ENCODE results near the gene TSPAN4. TPM values are rescaled to one million over a fixed set of nuclear protein-coding genes. Genes with fewer than 3 reads are reported as not detected.

The TSPAN4 gene
- total and polyA plus RNA-seq, 10 of the 15 experiments (the other 5 are each of a cell fraction or from before 2014, with no cell fraction given), result 0.37 to 14.0 (median 8.5) TPM; not detected in 1

GRCh38 chr11:909406-909805, 66.8 kb downstream of the TSPAN4 start (continued):
- TF ChIP-seq REST (IDR thresholded peaks at IDR 0.05; ENCODE audit: low read depth, low read length) (no peak), ZNF207 (IDR thresholded peaks at IDR 0.05; ENCODE audit: borderline replicate concordance) (no peak), ZNF274 (IDR thresholded peaks at IDR 0.05; ENCODE audit: insufficient read depth, insufficient read length) (no peak), GABPA (IDR thresholded peaks at IDR 0.05; ENCODE audit: low read depth) (no peak), RCOR1 (conservative IDR thresholded peaks at IDR 0.05; ENCODE audit: low read depth, low read length) (no peak)

DNA sequence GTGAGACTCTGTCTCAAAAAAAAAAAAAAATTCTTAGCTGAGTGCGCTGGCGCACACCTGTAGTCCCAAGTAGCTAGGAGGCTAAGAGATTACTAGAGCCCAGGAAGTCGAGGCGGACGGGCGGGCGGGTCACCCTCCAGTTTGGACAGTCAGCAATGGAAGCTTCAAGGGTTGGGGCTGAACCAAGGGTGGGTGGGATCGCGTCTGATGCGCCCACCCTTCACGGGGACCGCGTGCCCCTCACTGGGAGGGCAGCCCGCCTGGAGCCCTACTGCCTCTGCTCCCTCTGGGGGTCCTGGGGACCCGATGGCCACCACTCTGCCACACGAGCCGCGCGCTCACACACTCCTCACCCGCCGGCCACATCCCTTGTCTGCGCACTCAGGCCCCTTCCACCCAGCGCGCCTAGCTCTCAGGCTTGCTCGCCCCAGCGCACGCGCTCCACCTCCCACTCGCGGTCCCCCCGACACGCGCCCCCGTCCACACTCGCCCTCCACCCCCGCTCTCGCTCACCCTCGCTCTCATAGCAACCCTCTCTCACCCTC, 67.5 kb downstream of the TSPAN4 start:
- no peak for FAIRE-seq
- TF ChIP-seq CHD2 (IDR thresholded peaks at IDR 0.05; ENCODE audit: borderline replicate concordance, low read depth, low read length) (no peak), NBN (IDR thresholded peaks at IDR 0.05) (0 out of 2 replicates have a peak, but pooled peaks have one; percentile 38), HDGF (IDR thresholded peaks at IDR 0.05) (peak; percentile 79), ATF7 (IDR thresholded peaks at IDR 0.05; ENCODE audit: low read depth) (0 out of 2 replicates have a peak, but pooled peaks have one; percentile 10), RAD21 (IDR thresholded peaks at IDR 0.05; ENCODE audit: insufficient read depth, low read depth, low read length) (no peak), BACH1 (IDR thresholded peaks at IDR 0.05; ENCODE audit: borderline replicate concordance) (no peak), EGR1 (IDR thresholded peaks at IDR 0.05; ENCODE audit: borderline replicate concordance in 1 of 2, low read depth in 2 of 2, low read length in 2 of 2) (peak in 1 of 2 experiments; percentile 95; a peak in 2 of 3 replicates), MYC (IDR thresholded peaks at IDR 0.05; ENCODE audit: insufficient read depth, insufficient read length, insufficient replicate concordance, low read length, severe bottlenecking) (peak; percentile 30)
- TF ChIP-seq, protein P1, sequence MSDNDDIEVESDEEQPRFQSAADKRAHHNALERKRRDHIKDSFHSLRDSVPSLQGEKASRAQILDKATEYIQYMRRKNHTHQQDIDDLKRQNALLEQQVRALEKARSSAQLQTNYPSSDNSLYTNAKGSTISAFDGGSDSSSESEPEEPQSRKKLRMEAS (IDR thresholded peaks at IDR 0.05; ENCODE audit: low read depth, low read length), result 0 out of 2 replicates have a peak, but pooled peaks have one; percentile 5
- DNase-seq (ENCODE audit: low read depth, low spot score), result no peak
- ATAC-seq, result peak; percentile 51
- Histone ChIP-seq H3K4me2 (ENCODE audit: control insufficient read depth, insufficient read depth) (peak overlapping the region; percentile 81), H4K20me1 (ENCODE audit: control insufficient read depth, insufficient read depth) (no peaks in the 10 kb centered on the region), H2AFZ (ENCODE audit: control insufficient read depth, low read depth, low read length) (peak overlapping the region; percentile 87), H3K27ac (ENCODE audit: control insufficient read depth, insufficient read depth) (peak overlapping the region; percentile 52), H3K79me2 (ENCODE audit: control insufficient read depth, insufficient read depth, low read length) (peaks cover 19% of the 10 kb centered on the region), H3K4me3 (peak overlapping the region; percentile 100), H3K4me1 (ENCODE audit: control insufficient read depth, insufficient read depth, low read length) (peaks cover 23% of the 10 kb centered on the region), H3K27me3 (replicated peaks in 1 of 2; ENCODE audit: control insufficient read depth in 2 of 2, insufficient read depth in 2 of 2, low read length in 1 of 2) (no peaks in the 10 kb centered on the region), H3K9ac (ENCODE audit: control insufficient read depth, insufficient read depth, low read length) (peak overlapping the region; percentile 77), H3K9me3 (replicated peaks; ENCODE audit: control insufficient read depth, insufficient read depth, low read length) (no peaks in the 10 kb centered on the region), H3K36me3 (ENCODE audit: control insufficient read depth in 2 of 2, insufficient read depth in 2 of 2, low read length in 1 of 2) (no peaks in the 10 kb centered on the region)
- RAD21 ChIA-PET (ENCODE audit: unreplicated experiment), result interaction anchor here (0.8 kb wide), 1 partner anchor 15 kb away, joined by 3 read pairs; the partner anchor contains the start of gene AP2A2
- CTCF ChIA-PET, result no interaction called here
- WGBS (ENCODE audit: insufficient coverage, insufficient replicate concordance, low lambda C conversion rate, missing lambda C conversion rate), result under 1% methylated on average over 21 of the region's 38 CpGs
- POLR2A ChIA-PET, result interaction anchor here (0.6 to 1.3 kb wide), 6 partner anchors 15 to 705 kb away, joined by 3 to 7 read pairs (median 3); partner anchors contain the start of gene IRF7
- intact Hi-C loops (cut with micrococcal nuclease; ENCODE audit: unreplicated experiment) (loop anchor here (5.0 kb wide), 1 partner anchor 68 kb away; the partner anchor contains the start of genes POLR2L and TSPAN4), in situ Hi-C loops (cut with MboI) (no loop called here)
- TSS peak; percentile 76 for BruUV-seq (replicated peaks)
- SMC1A ChIA-PET (ENCODE audit: uncharacterized antibody, unreplicated experiment), result no interaction called here
